GM18520 (cell line): ENCODE measurements around the gene SFR1.

ENCODE experiments used
- ATAC-seq: cut with Tn5 transposase; IDR thresholded peaks from one replicate; pipeline ENCODE4 v1.9.1; 2021; ENCODE audit not compliant: unreplicated experiment

Gene SFR1

DNA sequence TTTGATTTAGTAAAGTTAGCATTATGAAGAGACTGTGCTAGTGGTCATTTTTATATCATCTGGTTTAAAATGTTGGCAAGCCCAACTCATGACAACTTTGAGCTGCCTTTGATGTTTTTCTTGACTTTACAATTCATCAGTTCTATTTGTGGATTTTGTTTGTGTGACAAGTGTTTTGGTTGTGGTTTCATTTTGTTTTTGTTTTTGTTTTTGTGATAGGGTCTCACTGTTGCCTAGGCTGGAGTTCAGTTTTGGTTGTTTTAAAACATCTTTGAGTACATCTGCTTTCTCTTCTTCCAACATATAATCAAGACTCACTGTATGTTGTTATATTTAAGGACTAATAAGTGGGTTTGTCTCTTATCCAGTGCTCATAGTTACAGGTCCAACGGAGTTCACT lies 17.6 kb upstream of the SFR1 start:
- no peak for ATAC-seq

DNA sequence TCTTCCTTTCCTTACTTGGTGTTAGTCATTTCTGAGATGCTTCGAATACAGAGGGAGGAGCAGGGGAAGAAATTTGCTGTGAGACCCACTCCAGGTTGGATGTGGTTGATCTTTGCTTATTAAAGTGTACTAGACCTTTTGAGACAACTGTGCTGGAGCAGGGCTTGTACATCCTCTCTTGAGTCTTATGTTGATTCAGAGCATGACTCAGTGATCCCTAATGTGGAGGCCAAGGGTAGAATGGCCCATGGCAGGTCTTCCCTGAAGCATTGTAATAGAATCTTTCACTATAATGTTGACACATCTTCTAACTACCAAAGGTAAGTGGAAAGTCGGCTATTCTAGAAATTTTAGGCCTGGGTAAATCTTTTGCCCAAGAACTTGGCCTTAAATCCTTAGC lies 17.0 kb upstream of the SFR1 start:
- ATAC-seq = no peak

GRCh38 chr10:104109908-104110662 lies 11.9 kb upstream of the SFR1 start:
- peak; percentile 85 for ATAC-seq

DNA sequence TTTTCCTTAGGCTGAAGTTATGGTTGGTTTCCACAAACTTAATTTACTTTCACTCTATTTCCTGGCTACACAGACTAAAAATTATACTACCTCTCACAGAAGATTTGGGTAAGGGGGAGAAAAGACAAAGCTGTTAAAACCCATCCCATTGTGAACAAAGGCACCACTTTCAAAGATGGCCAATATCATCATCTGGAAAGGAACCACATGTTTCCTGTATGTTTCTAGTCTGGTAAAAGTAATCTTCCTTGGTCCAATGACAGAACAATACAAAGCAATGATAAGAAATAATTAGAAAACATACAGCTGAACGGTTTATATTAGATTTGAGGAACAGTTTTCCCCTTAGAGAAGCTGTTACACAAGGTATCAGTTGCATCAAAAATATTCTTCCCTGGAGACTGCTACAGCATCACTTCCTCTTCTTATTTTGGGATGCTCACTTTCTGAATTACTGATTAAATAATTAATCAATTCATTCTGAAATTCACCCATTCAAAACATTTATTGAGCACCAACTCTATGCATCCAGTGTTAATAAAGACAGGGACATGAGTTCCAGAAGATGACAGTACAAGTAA lies 8.5 kb upstream of the SFR1 start:
- ATAC-seq = no peak

GRCh38 chr10:104117839-104118323 lies 4.1 kb upstream of the SFR1 start:
- ATAC-seq = no peak

DNA sequence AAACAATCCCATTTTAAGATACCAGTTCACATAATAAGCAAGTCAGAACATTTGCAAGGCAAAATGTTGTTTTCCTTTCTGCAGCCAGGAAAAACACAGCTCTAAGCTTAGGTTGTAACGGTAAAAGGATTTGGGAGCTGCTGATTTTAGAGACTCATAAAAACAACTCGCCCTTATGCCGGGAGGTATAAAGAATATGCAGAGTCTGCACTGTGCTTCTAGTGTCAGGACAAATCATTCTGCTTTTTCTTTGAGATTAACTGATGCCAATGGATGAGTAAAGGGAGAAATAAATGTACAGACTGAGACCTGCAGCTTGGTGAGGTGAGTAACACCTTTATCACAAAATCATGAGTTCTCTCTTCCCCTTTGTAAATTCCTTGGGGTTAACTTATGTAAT lies 2.0 kb upstream of the SFR1 start:
- no peak for ATAC-seq

- no peak for ATAC-seq
Measured at GRCh38 chr10:104120512-104120902, 1.5 kb upstream of the SFR1 start.

DNA sequence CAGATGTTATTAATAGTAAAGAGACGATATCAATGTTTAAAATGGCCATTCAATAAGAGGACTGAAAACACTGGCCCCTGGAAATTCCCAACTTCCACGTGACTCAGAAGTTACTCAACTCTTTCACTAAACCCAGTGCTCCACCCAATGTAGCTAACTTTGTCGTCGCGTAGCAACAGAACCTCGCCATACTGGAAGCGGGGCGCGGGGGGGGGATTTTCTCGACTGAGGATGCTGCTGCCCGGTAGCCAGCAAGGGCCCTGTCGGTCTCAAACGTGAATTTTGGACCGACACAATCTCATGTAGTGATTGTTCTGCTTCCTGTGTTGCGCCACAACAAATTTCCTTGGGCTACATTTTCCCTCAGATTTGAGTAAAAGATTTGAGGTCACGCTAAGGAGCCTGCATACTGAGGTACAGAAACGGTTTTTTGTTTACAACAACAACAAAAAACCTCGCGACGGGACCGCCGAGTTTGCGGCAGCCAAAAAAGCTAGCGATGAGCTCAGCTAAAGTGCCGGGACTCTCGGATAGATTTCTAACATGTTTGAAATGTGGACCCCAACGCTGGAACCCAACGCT lies 977 bp upstream of the SFR1 start:
- ATAC-seq = peak; percentile 28

DNA sequence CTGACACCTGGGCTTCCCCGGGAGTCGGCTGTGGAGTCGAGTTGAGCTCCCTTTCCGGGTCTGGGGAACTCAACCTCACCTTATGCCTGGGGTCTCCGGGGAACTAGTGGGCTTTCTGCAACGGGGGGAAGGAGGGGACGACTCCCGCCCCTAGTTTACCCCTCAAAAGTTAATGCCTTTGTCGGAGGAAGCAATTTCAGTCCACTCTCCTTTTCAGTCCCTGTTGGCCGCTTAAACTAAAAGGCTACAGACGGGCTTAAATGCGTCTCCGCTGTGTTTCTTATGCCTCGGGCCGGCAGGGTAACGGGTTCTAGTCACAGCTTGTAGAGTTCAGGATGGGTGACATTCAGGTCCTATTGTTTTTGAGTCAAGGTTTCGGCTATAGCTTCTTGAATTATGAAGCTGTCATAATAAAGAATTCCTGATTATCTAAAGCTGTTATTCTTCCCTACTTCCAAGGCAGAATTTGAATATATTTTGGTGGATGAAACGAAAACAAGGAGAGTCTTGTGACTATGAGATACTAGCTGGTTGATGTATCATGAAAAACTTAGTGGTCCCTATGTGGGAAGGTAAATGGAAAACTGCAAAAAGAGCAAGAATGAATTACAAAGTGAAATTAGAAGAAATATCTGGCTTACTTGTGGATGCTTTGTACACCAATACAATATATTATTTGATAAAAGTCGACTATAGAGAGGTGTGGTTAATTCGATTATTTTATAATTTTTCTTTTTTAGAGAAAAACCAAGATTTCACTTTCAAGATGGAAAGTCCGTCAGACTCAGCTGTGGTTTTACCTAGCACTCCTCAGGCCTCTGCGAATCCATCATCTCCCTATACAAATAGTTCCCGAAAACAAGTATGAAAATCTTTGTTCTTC lies 495 bp downstream of the SFR1 start:
- ATAC-seq = no peak

GRCh38 chr10:104123397-104123796 lies 1.4 kb downstream of the SFR1 start:
- ATAC-seq = no peak

DNA sequence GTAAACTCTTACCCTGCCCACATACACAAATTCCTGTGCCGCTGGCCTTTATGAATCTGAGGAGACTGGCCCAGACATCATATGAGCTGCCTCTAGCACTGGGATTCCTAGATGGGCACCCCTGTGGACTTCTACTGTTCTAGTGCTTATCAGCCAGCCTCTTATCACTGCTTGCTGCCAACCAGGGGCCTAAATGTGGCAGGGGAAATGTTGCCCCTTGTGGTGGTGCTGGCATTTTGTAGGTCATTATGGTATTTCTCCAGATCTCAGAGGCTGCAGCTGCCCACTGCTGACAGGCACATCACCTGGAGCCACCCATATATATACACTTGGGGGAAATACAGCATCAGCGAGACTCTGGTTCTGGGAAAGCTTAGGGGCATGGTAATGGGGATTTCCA lies 5.4 kb downstream of the SFR1 start:
- ATAC-seq = no peak

GRCh38 chr10:104128214-104128613 lies 6.2 kb downstream of the SFR1 start:
- ATAC-seq = no peak

DNA sequence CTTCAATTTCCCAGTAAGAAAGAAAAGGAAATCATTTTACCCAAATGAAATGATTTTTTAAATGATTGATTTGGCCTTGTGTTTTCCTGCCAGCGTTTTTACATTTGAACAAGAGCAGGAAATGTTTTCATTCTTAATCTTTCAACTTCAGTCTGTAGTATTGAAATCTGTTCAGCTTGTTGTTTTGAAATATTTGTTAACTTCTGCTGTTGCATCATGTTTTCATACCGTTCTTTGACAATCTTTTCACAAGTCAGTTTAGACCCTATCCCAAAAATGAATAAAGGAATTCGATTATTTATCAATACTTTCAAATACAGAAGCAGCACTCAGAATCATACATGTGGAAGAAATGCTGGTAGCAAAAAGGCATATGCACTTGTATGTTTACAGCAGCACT lies 8.1 kb downstream of the SFR1 start:
- no peak for ATAC-seq

- no peak for ATAC-seq
Measured at GRCh38 chr10:104138131-104138530, 16.2 kb downstream of the SFR1 start.

DNA sequence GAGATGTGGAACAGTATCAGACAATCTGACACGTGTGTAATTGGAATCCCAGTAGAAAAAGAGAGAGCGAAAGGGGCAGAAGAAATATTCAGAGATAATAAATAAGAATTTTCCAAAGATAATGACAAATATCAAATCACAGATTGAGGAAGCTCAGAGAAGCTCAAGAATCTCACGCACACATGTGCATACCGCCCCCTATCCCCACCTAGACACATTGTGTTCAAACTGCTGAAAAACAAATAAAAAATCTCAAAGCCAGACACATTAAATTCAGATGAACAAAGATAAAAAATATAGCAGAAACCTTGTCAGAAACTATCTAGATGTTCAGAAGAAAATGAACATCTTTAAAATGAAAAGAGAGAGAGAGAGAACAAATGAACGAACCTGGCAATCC lies 17.2 kb downstream of the SFR1 start:
- no peak for ATAC-seq

DNA sequence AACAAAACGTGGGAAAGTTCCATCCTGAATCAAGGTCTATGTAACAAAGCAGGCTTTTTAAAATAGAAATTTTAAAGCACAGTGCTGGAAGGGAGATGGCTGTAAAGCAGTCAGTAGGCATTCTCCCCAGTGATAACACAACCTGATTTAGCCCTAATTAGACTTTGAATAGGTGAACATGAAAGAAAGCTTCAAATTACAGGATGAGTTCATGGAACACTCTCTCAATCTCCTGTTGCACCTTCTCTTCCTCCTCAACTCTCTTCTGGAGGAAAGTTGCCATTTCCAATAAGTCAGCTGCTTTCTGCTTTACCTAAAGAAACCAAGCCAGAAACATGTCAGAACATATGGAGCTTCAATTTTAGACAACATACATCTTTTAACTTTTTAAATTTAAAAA lies 20.1 kb downstream of the SFR1 start:
- no peak for ATAC-seq

DNA sequence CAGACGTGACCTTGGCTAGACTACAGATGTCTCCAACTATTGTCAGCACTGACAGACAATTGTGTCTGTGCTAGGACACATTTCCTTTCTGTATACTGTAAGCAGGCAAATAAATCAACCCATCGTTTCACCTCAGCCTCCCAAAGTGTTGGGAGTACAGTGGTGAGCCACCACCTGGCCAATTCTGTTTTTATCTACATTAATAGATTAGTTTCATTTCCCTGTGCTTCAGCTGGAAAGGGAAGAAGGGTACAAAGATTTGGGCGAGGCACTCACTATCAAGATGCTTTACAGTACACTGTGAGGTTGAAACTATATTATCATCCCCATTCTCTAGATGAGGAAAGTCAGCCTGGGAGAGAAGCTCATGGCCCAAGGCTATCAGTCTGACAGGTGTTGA lies 21.9 kb downstream of the SFR1 start:
- no peak for ATAC-seq

DNA sequence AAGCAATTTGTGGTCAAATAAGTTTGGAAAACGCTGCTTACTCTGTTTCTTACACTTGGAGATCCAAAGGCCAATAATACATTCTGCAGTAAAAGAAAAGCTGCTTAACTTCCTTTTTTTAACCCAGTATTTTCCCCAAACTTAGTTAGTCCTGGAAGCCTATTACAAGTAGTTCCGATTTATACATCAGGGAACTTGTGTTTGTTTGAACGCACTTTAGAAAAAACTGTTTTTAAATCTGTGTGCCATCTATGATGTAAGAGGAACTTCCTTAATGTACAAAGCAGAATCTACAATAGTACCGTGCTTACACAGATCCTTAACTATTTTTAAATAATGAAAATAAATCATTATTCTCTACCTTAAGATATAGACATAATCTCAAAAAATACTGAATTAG lies 23.0 kb downstream of the SFR1 start:
- no peak for ATAC-seq

GRCh38 chr10:104146882-104147281 lies 24.9 kb downstream of the SFR1 start:
- ATAC-seq = no peak

- no peak for ATAC-seq
Measured at GRCh38 chr10:104150139-104150538, 28.2 kb downstream of the SFR1 start.

- ATAC-seq = no peak
Measured at GRCh38 chr10:104151737-104152136, 29.8 kb downstream of the SFR1 start.

- ATAC-seq = no peak
Measured at GRCh38 chr10:104155591-104155990, 33.6 kb downstream of the SFR1 start.
